HepG2 (cell line): ENCODE measurements around the gene ATP2B2. TPM values are rescaled to one million over a fixed set of nuclear protein-coding genes. Genes with fewer than 3 reads are reported as not detected.

ENCODE experiments used
- ATAC-seq: fragments of 200-7000 bp; cut with Tn5 transposase; 3 replicates; pipeline ENCODE4 v1.9.1; 2020; ENCODE audit warnings: mild to moderate bottlenecking, moderate library complexity
- BruUV-seq: library from RNA; stranded (reverse); fragments of 400-500 nt; replicated peaks from 2 replicates; lab custom pipeline; 2021; lab: Mats Ljungman, UMichigan
- CTCF ChIA-PET: fragments of 300-600 bp; formaldehyde crosslinking; extraction: SDS; loops from one replicate; lab custom pipeline; 2021; ENCODE audit warnings: low total read pairs, inconsistent platforms, low intra/inter-chr PET ratio; lab: Yijun Ruan, JAX
- POLR2A ChIA-PET: fragments of 350-600 bp; sonication (Branson Sonifier 250); formaldehyde crosslinking; loops from one replicate; lab custom pipeline; 2020; ENCODE audit warnings: antibody characterized with exemption, inconsistent platforms; lab: Yijun Ruan, JAX
- DNase-seq: peaks from one replicate; pipeline ENCODE4 v3.0.0-alpha.2; 2015; ENCODE audit warnings: low spot score
- FAIRE-seq: peaks from 3 replicates; lab custom pipeline; 2011; peaks lifted over from hg19 to GRCh38; lab: Jason Lieb, UNC
- H2AFZ ChIP-seq: one replicate; pipeline ENCODE4 v1.6.1; 2011; ENCODE audit warnings: low read length, inconsistent platforms
- H3K27ac ChIP-seq: fragments of 300-600 bp; 3 replicates; pipeline ENCODE4 v1.8.0; 2011; ENCODE audit warnings: mixed run types, mild to moderate bottlenecking, mixed read lengths, low read length, inconsistent platforms; ENCODE audit not compliant: insufficient read depth; ENCODE audit errors: extremely low read length
- H3K27me3 ChIP-seq, 2 experiments: fragments of 200-600 bp in 1 of 2; 2 replicates in 1 of 2; 3 replicates in 1 of 2; pipeline versions ENCODE4 v1.6.0 to v1.8.0; 2011; ENCODE audit warnings: low read length in 2 of 2, mild to moderate bottlenecking in 2 of 2, moderate library complexity in 2 of 2, inconsistent platforms in 1 of 2; ENCODE audit not compliant: insufficient read depth in 2 of 2, control insufficient read depth in 1 of 2
- H3K36me3 ChIP-seq, 2 experiments: fragments of 200-600 bp in 1 of 2; replicated peaks in 1 of 2; 2 replicates in 1 of 2; 3 replicates in 1 of 2; pipeline versions ENCODE4 v1.5.1 to v1.8.0; 2011; ENCODE audit warnings: low read length in 2 of 2, inconsistent platforms in 1 of 2; ENCODE audit not compliant: insufficient read depth in 2 of 2, control insufficient read depth in 1 of 2
- H3K4me1 ChIP-seq: 2 replicates; pipeline ENCODE4 v1.5.1; 2012; ENCODE audit warnings: low read length, inconsistent platforms; ENCODE audit not compliant: insufficient read depth
- H3K4me2 ChIP-seq: 2 replicates; pipeline ENCODE4 v1.6.0; 2011; ENCODE audit warnings: low read depth, low read length, inconsistent platforms
- H3K4me3 ChIP-seq, 3 experiments: fragments of 200-600 bp in 1 of 3; sonication (generic), shearing (Covaris generic) in 1 of 3; replicated peaks in 1 of 3; 2 replicates each; pipeline ENCODE4 v1.5.1; 2011 to 2016; ENCODE audit warnings: low read length in 3 of 3, inconsistent platforms in 2 of 3, low read depth in 2 of 3, mild to moderate bottlenecking in 2 of 3, control low read depth in 1 of 3, mixed read lengths in 1 of 3; ENCODE audit not compliant: insufficient read depth in 1 of 3
- H3K79me2 ChIP-seq: one replicate; pipeline ENCODE4 v1.6.1; 2011; ENCODE audit warnings: low read length, inconsistent platforms; ENCODE audit not compliant: insufficient read depth
- H3K9ac ChIP-seq: 2 replicates; pipeline ENCODE4 v1.6.0; 2011; ENCODE audit warnings: mild to moderate bottlenecking, low read depth, low read length, inconsistent platforms; ENCODE audit not compliant: insufficient read depth
- H3K9me3 ChIP-seq: 2 replicates; pipeline ENCODE4 v1.5.1; 2012; ENCODE audit warnings: mild to moderate bottlenecking, low read length
- H4K20me1 ChIP-seq: 2 replicates; pipeline ENCODE4 v1.6.0; 2011; ENCODE audit warnings: inconsistent platforms, mild to moderate bottlenecking, low read length, moderate library complexity; ENCODE audit not compliant: insufficient read depth
- KAT7 ChIP-seq: IDR thresholded peaks from 2 replicates; pipeline ENCODE4 v1.6.1; 2018; ENCODE audit warnings: borderline replicate concordance, missing compliant biosample characterization
- NBN ChIP-seq: fragments of 450-650 bp; conservative IDR thresholded peaks from 2 replicates; pipeline ENCODE4 v1.6.1; 2017
- RBM22 ChIP-seq: fragments of 200-400 bp; formaldehyde crosslinking; optimal IDR thresholded peaks from 2 replicates; pipeline ENCODE3; 2017; ENCODE audit warnings: mild to moderate bottlenecking, low read length, moderate library complexity
- ZFP36 ChIP-seq: fragments of 150-350 bp; IDR thresholded peaks from 2 replicates; pipeline ENCODE4 v1.6.1; 2018; ENCODE audit warnings: borderline replicate concordance, low read length, low read depth; ENCODE audit not compliant: partially characterized antibody
- ZNF232 ChIP-seq: sonication (generic); formaldehyde crosslinking; IDR thresholded peaks from 2 replicates; pipeline ENCODE4 v1.4.0; 2020; ENCODE audit warnings: missing genetic modification reagents, borderline replicate concordance
- WGBS: methylation state at CpG from one replicate; pipeline ENCODE4 v1.1.6; 2017; ENCODE audit warnings: low lambda C conversion rate; 5-methylcytosine and 5-hydroxymethylcytosine counted together
- in situ Hi-C: cut with HindIII; loops from 2 replicates; pipeline ENCODE4 v1.10.0; 2017; ENCODE audit warnings: low pct_unique_long_range_greater_than_20kb; ENCODE audit not compliant: extremely low pct_ligation_motif_present
- intact Hi-C: fragments of 100-400 bp; cut with micrococcal nuclease; formaldehyde crosslinking; loops from one replicate; pipeline ENCODE4 v1.10.0; 2022; ENCODE audit not compliant: unreplicated experiment
- polyA plus RNA-seq, 8 experiments: library from polyadenylated mRNA; depleted of rRNA in 3 of 8; stranded (reverse) in 7 of 8; unstranded in 1 of 8; fragments of >200 nt; fragmentation: Illumina TruSeq in 4 of 8; extraction: Trizol in 4 of 8; gene quantifications; 2 replicates each; pipeline versions ENCODE4 v1.2.1 to v1.2.3, GENCODE V29; 2011 to 2016; ENCODE audit warnings: low read depth in 4 of 8, missing spikeins in 1 of 8, mixed read lengths in 1 of 8; ENCODE audit not compliant: insufficient read depth in 1 of 8
- total RNA-seq, 5 experiments: library from RNA; depleted of rRNA; stranded (reverse); fragments of >200 nt; fragmentation: Illumina TruSeq; extraction: Trizol; gene quantifications; 2 replicates each; pipeline ENCODE4 v1.2.3, GENCODE V29; 2016; ENCODE audit warnings: low read depth in 1 of 5
- TF ChIP-seq, protein P1 (sequence below): sonication (generic); formaldehyde crosslinking; IDR thresholded peaks from 2 replicates; pipeline ENCODE4 v1.4.0; 2020; ENCODE audit warnings: missing genetic modification reagents
- TF ChIP-seq, protein P2 (sequence below): sonication (generic); formaldehyde crosslinking; IDR thresholded peaks from 2 replicates; pipeline ENCODE4 v1.4.0; 2020; ENCODE audit warnings: missing genetic modification reagents, mild to moderate bottlenecking, borderline replicate concordance

The ATP2B2 gene
- total and polyA plus RNA-seq, 2 of the 13 experiments (the other 11 are each of a cell fraction or from before 2014, with no cell fraction given), result 1.5 to 2.3 TPM

DNA sequence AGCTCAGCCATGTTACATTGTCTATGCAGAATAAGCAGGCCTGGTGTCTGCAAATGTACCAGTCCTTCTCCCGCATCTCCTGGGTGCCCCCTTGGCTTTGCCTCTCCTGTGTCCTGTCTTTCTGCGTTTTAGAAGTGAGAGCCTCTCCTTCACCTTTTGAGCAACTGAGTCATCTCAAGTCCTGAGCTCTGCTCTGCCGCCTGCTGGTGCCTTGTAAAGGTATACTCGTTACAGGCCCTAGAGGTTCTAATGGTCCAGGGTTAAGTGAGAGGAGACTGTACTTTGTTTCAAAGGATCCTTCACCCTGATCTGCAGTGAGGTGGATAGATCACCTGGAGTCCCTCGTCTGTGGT, 225.2 kb downstream of the ATP2B2 start:
- in situ Hi-C loops (no loop called here), intact Hi-C loops (no loop called here)
- H3K4me3 ChIP-seq, result no peak overlapping the region
- H3K4me1 ChIP-seq, result no peaks in the 10 kb centered on the region
- FAIRE-seq (no peak), DNase-seq (no peak), ATAC-seq (no peak)
- H2AFZ ChIP-seq, result no peak overlapping the region
- no peaks in the 10 kb centered on the region for H3K9me3 ChIP-seq
- H3K79me2 ChIP-seq, result peaks cover 12% of the 10 kb centered on the region
- POLR2A ChIA-PET, result interaction anchor here (0.7 to 1.8 kb wide), 2 partner anchors 10 to 30 kb away, joined by 3 read pairs; no protein-coding TSS in a partner anchor
- TF ChIP-seq NBN (no peak), ZFP36 (no peak), KAT7 (CRISPR knock-in tag) (no peak), ZNF232 (no peak), RBM22 (no peak)
- TF ChIP-seq, protein P1, sequence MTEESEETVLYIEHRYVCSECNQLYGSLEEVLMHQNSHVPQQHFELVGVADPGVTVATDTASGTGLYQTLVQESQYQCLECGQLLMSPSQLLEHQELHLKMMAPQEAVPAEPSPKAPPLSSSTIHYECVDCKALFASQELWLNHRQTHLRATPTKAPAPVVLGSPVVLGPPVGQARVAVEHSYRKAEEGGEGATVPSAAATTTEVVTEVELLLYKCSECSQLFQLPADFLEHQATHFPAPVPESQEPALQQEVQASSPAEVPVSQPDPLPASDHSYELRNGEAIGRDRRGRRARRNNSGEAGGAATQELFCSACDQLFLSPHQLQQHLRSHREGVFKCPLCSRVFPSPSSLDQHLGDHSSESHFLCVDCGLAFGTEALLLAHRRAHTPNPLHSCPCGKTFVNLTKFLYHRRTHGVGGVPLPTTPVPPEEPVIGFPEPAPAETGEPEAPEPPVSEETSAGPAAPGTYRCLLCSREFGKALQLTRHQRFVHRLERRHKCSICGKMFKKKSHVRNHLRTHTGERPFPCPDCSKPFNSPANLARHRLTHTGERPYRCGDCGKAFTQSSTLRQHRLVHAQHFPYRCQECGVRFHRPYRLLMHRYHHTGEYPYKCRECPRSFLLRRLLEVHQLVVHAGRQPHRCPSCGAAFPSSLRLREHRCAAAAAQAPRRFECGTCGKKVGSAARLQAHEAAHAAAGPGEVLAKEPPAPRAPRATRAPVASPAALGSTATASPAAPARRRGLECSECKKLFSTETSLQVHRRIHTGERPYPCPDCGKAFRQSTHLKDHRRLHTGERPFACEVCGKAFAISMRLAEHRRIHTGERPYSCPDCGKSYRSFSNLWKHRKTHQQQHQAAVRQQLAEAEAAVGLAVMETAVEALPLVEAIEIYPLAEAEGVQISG, result no peak
- TF ChIP-seq, protein P2, sequence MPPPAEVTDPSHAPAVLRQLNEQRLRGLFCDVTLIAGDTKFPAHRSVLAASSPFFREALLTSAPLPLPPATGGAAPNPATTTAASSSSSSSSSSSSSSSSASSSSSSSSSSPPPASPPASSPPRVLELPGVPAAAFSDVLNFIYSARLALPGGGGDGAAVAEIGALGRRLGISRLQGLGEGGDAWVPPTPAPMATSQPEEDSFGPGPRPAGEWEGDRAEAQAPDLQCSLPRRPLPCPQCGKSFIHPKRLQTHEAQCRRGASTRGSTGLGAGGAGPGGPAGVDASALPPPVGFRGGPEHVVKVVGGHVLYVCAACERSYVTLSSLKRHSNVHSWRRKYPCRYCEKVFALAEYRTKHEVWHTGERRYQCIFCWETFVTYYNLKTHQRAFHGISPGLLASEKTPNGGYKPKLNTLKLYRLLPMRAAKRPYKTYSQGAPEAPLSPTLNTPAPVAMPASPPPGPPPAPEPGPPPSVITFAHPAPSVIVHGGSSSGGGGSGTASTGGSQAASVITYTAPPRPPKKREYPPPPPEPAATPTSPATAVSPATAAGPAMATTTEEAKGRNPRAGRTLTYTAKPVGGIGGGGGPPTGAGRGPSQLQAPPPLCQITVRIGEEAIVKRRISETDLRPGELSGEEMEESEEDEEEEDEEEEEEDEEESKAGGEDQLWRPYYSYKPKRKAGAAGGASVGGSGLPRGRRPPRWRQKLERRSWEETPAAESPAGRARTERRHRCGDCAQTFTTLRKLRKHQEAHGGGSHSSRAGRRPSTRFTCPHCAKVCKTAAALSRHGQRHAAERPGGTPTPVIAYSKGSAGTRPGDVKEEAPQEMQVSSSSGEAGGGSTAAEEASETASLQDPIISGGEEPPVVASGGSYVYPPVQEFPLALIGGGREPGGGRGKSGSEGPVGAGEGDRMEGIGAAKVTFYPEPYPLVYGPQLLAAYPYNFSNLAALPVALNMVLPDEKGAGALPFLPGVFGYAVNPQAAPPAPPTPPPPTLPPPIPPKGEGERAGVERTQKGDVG (CRISPR knock-in tag), result no peak
- H3K36me3 ChIP-seq, result peaks cover 46 to 80% of the 10 kb centered on the region in 2 experiments
- WGBS, result 96% methylated on average over 5 of the region's 5 CpGs
- H3K27me3 ChIP-seq, result no peaks in the 10 kb centered on the region
- no peak overlapping the region for H3K9ac ChIP-seq
- H3K4me2 ChIP-seq, result no peak overlapping the region
- BruUV-seq, result no TSS peak
- peaks cover 11% of the 10 kb centered on the region; the same call in 1 of the 2 replicates for H4K20me1 ChIP-seq
- CTCF ChIA-PET, result no interaction called here
- no peak overlapping the region for H3K27ac ChIP-seq
